Nephron progenitor cell (in vitro differentiated cells): ENCODE data around the gene SERPINA3.

Experiments used
- DNase-seq: peaks from one replicate; pipeline ENCODE4 v3.0.0; 2021
- H3K27ac Mint-ChIP-seq: 2 replicates; pipeline ENCODE4 v1.8.0; 2021; ENCODE audit warnings: mild to moderate bottlenecking, moderate library complexity, mixed read lengths
- H3K27me3 Mint-ChIP-seq: 2 replicates; pipeline ENCODE4 v1.8.0; 2021; ENCODE audit warnings: mild to moderate bottlenecking, low read depth, mixed read lengths; ENCODE audit not compliant: poor library complexity
- H3K36me3 Mint-ChIP-seq: 2 replicates; pipeline ENCODE4 v1.8.0; 2021; ENCODE audit warnings: low read depth, mixed read lengths
- H3K4me1 Mint-ChIP-seq: 2 replicates; pipeline ENCODE4 v1.8.0; 2021; ENCODE audit warnings: mixed read lengths
- H3K4me3 Mint-ChIP-seq: 2 replicates; pipeline ENCODE4 v1.8.0; 2021; ENCODE audit warnings: mild to moderate bottlenecking, moderate library complexity, mixed read lengths
- H3K9me3 Mint-ChIP-seq: 2 replicates; pipeline ENCODE4 v1.8.0; 2021; ENCODE audit warnings: mild to moderate bottlenecking, moderate library complexity, mixed read lengths
- TF ChIP-seq, protein P1 (sequence below): fragments of 200-600 bp; sonication (generic); IDR thresholded peaks from 2 replicates; pipeline ENCODE4 v1.5.0; 2021; ENCODE audit warnings: antibody characterized with exemption

SERPINA3 gene

DNA sequence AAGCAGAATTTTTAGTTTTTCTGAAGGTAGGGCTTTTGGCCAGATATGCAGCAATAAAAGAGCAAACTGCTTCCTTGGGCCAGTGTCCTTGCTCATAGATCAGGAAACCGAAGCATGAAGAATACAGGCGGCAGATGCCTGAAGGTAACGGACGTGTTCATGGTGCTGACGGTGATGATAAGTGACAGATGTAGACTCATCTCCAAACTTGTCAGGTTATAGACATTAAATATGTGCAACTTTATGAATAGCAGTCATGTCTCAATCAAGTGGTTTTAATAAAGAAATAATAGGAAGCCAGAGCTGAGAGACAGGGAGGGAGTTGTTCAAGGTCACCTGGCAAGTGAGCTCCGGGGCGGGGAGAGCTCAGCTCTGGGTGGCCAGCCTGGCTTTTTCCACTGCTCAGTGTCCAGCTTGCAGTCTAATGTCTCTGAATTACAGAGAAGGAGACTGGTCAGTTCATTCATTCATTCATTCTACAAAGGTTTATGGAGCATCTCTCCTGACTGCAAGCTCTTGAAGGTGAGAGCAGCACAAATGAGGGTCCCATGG, 29.9 kb upstream of the SERPINA3 start:
- no peak for DNase-seq
- no peaks in the 10 kb centered on the region for H3K36me3 Mint-ChIP-seq
- peaks cover 6% of the 10 kb centered on the region for H3K4me1 Mint-ChIP-seq
- no peak overlapping the region for H3K27ac Mint-ChIP-seq
- H3K27me3 Mint-ChIP-seq, result peaks cover 13% of the 10 kb centered on the region
- TF ChIP-seq, protein P1, sequence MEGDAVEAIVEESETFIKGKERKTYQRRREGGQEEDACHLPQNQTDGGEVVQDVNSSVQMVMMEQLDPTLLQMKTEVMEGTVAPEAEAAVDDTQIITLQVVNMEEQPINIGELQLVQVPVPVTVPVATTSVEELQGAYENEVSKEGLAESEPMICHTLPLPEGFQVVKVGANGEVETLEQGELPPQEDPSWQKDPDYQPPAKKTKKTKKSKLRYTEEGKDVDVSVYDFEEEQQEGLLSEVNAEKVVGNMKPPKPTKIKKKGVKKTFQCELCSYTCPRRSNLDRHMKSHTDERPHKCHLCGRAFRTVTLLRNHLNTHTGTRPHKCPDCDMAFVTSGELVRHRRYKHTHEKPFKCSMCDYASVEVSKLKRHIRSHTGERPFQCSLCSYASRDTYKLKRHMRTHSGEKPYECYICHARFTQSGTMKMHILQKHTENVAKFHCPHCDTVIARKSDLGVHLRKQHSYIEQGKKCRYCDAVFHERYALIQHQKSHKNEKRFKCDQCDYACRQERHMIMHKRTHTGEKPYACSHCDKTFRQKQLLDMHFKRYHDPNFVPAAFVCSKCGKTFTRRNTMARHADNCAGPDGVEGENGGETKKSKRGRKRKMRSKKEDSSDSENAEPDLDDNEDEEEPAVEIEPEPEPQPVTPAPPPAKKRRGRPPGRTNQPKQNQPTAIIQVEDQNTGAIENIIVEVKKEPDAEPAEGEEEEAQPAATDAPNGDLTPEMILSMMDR, result no peak
- H3K4me3 Mint-ChIP-seq, result no peak overlapping the region
- H3K9me3 Mint-ChIP-seq, result peaks cover 7% of the 10 kb centered on the region

DNA sequence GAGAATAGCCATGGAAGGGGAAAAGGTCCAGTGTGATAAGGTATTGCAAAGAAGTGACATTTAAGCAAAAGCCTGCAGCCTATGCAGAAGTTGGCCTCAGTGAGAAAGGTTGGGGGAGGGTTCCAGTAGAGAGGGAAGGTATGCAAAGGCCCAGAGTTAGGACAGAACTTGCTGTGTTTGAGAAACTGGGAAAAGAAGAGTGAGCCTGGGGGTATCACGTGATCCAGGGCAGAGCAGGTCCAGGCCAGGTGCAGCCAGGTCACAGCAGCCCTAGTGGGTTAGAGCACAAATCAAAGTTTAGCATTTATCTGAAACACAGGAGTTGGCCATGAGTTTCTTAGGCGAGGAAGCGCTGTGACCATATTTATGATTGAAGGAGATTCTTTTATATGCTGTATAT, 29.3 kb upstream of the SERPINA3 start:
- Mint-ChIP-seq H3K4me1 (peaks cover 6% of the 10 kb centered on the region), H3K36me3 (no peaks in the 10 kb centered on the region), H3K4me3 (no peak overlapping the region), H3K27me3 (peaks cover 13% of the 10 kb centered on the region), H3K27ac (no peak overlapping the region), H3K9me3 (peaks cover 7% of the 10 kb centered on the region)
- no peak for DNase-seq
- TF ChIP-seq, protein P1, result no peak

DNA sequence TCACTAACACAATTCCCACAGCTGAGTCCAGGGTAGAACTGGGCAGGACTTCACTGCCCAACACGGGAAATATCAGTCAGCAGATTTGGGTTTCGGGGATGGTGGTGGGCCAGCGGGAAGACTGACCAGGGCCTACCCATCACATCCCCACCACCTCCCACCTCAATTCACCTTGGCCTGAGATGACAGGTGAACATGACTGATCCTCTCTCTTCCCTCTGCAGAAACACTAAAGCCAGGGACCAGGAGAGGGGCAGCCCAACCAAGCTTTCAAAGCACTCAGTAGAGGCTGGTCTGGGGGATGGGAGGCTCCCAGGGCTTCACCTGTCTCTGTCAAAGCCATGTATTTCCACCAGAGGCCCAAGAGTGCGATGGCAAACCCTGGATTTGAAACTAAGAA, 28.6 kb upstream of the SERPINA3 start:
- Mint-ChIP-seq H3K36me3 (no peaks in the 10 kb centered on the region), H3K27ac (no peak overlapping the region), H3K27me3 (peaks cover 10% of the 10 kb centered on the region), H3K4me1 (peaks cover 6% of the 10 kb centered on the region), H3K4me3 (no peak overlapping the region), H3K9me3 (peaks cover 5% of the 10 kb centered on the region)
- TF ChIP-seq, protein P1, result no peak
- DNase-seq, result no peak

DNA sequence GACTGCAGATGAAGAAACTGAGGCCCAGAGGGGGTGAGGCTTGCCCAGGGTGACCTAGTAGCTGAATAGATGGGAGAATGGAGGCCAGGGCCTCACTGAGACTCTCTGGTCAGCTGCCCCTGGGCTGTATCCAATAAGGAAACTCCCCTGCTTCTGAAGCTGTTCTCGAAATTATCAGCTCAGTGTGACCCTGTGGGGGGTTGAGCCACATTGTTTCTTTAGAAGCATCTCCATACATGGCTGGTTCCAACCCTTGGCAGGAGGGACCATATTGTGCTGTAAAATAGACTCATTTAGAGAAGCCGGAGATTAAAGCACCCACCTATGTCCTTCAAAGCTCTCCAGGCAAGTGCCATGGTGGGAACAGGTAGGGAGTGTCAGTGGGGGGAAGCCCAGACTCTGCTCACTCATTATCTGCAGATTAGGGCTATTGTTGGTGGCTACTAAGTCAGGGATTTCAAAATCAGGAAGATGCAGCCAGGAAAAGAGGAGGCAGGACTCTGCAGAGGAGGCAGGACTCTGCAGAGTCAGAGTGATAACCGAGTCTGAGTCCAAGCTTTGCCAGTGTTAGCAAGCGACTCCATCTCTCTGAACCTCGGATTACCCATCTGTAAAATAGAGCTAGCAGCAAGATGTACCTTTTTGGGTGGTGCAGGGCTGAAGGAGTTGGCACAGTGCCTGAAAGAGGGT, 27.5 kb upstream of the SERPINA3 start:
- TF ChIP-seq, protein P1, result no peak
- Mint-ChIP-seq H3K27me3 (peaks cover 10% of the 10 kb centered on the region), H3K27ac (no peak overlapping the region), H3K9me3 (no peaks in the 10 kb centered on the region), H3K4me3 (no peak overlapping the region), H3K4me1 (peaks cover 6% of the 10 kb centered on the region), H3K36me3 (no peaks in the 10 kb centered on the region)
- DNase-seq, result no peak

DNA sequence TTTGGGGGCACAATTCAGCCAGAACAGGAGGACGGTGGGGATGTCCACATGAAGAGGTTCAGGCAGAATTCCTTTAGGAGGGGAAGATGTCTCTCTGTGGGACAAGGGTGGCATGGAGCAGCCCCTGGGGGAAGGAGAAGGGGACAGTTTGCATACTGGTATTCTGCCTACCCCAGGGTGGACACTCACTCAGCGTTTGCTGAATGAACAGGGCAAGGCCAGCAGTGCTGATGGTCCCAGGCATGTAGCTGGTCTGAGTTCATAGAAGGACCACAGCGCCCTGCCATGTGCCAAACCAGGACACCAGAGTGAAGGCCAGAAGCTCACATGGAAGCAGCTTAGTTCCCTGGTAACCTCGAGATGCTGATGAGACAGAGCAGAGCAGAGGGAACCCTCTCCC, 25.6 kb upstream of the SERPINA3 start:
- H3K4me3 Mint-ChIP-seq, result no peak overlapping the region
- H3K4me1 Mint-ChIP-seq, result peaks cover 1% of the 10 kb centered on the region
- no peak for DNase-seq
- no peaks in the 10 kb centered on the region for H3K9me3 Mint-ChIP-seq
- no peaks in the 10 kb centered on the region for H3K36me3 Mint-ChIP-seq
- TF ChIP-seq, protein P1, result no peak
- peaks cover 6% of the 10 kb centered on the region for H3K27me3 Mint-ChIP-seq
- H3K27ac Mint-ChIP-seq, result no peak overlapping the region

DNA sequence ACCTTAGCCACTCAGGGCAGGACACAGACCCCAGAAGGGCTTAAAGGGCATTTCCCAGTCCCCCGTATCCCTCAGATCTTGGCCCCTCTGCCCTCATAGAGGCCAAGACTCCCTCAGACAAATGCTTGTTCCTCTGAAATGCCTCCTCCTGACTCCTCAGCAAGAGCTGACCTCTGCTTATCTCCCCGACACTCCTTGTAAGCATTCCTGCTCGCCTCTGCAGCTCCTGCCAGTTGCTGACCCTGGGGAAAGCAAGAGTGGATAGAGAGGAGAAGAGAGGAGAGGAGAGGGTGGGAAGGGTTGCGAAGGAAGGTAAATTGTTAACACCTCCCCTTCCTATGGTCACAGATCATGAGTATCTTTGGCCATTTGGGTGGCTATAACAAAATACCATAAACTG, 23.9 kb upstream of the SERPINA3 start:
- Mint-ChIP-seq H3K9me3 (no peaks in the 10 kb centered on the region), H3K4me1 (no peaks in the 10 kb centered on the region), H3K27ac (no peak overlapping the region), H3K4me3 (no peak overlapping the region), H3K36me3 (no peaks in the 10 kb centered on the region), H3K27me3 (peaks cover 7% of the 10 kb centered on the region)
- TF ChIP-seq, protein P1, result no peak
- DNase-seq, result no peak
